Gastrocnemius medialis (tissue), 4 donors: ENCODE results near the gene ADSL.

Experiments used
- POLR2A ChIP-seq, 2 donors: fragments of 450-650 bp; IDR thresholded peaks; one replicate each; pipeline ENCODE4 v1.6.1; 2017; ENCODE audit warnings: antibody characterized with exemption in 2 of 2, mild to moderate bottlenecking in 2 of 2, moderate library complexity in 2 of 2
- TF ChIP-seq, protein P1 (sequence below), 5 experiments: fragments of 450-650 bp in 3 of 5; fragments of 200-600 bp in 2 of 5; sonication (generic) in 2 of 5; IDR thresholded peaks in 4 of 5; conservative IDR thresholded peaks in 1 of 5; 1 replicate in 4 of 5; 2 replicates in 1 of 5; pipeline ENCODE4 v1.5.1; 2016 to 2019; ENCODE audit warnings: antibody characterized with exemption in 5 of 5, mild to moderate bottlenecking in 3 of 5, moderate library complexity in 3 of 5

DNA sequence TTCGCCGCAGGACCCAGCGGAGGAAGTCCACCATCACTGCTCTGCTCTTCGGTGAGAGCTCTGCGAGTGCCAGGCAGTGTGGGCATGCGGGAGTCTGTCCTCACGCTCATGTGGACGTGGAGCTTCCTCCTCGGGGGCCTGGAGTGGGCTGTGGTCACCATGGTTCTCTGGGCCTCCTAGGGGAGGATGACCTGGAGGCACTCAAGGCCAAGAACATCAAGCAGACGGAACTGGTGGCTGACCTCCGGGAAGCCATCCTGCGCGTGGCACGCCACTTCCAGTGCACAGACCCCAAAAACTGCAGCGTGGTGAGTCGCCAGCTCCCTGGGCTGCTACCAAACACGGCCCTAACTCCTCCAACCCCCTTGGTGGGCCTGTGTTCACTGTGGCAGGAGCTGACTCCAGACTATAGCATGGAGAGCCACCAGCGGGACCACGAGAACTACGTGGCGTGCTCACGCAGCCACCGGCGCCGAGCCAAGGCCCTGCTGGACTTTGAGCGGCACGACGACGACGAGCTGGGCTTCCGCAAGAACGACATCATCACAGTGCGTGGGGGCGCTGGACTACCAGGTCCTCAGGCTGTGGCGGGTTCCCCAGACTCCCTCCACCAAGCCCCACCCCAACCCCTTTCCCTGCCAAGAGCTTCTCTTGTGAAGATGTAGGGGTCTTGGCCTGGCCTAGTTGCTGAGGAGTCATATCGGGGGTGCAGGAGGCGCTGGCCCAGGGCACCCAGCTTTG is 60.9 kb downstream of the ADSL start:
- TF ChIP-seq, protein P1, sequence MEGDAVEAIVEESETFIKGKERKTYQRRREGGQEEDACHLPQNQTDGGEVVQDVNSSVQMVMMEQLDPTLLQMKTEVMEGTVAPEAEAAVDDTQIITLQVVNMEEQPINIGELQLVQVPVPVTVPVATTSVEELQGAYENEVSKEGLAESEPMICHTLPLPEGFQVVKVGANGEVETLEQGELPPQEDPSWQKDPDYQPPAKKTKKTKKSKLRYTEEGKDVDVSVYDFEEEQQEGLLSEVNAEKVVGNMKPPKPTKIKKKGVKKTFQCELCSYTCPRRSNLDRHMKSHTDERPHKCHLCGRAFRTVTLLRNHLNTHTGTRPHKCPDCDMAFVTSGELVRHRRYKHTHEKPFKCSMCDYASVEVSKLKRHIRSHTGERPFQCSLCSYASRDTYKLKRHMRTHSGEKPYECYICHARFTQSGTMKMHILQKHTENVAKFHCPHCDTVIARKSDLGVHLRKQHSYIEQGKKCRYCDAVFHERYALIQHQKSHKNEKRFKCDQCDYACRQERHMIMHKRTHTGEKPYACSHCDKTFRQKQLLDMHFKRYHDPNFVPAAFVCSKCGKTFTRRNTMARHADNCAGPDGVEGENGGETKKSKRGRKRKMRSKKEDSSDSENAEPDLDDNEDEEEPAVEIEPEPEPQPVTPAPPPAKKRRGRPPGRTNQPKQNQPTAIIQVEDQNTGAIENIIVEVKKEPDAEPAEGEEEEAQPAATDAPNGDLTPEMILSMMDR (IDR thresholded peaks at IDR 0.05 in 4 of 5, conservative IDR thresholded peaks at IDR 0.05 in 1 of 5) = no peak
- no peak for TF ChIP-seq POLR2A (IDR thresholded peaks at IDR 0.05)
